SHP77 treated with DMSO at 0.1 percent for 48 hours (cell line): ENCODE data around the gene MCCD1.
"Not testable (repeated sequence)": the region's sequence is repeated elsewhere in the genome, so short reads cannot be mapped to it uniquely, and the experiment has no call there.

ENCODE experiments used
- DNase-seq: peaks from one replicate; lab custom pipeline; 2025; lab: John Stamatoyannopoulos, UW

Gene MCCD1, protein sequence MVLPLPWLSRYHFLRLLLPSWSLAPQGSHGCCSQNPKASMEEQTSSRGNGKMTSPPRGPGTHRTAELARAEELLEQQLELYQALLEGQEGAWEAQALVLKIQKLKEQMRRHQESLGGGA

DNA sequence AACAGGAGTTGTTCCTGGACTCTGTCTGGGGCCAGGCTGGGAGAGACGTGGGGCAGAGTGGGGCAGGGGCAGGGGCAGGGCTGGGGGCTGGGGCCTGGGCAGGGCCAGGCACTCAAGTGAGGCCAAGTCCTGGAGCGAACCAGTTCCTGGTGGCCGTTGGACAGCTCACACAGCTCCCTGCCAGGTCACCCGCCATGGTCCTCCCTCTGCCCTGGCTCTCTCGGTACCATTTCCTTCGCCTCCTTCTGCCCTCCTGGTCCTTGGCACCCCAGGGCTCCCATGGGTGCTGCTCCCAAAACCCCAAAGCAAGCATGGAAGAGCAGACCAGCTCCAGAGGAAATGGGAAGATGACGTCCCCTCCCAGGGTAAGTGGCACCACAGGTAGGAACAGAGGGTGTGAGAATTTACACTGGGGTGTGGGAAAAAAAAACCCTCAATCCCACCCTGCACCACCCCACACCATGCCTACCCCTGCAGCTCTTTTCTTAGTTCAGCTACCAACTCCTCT, at the start of gene MCCD1:
TSS of gene MCCD1 (plus strand) at position 142 of the 508 bp plus-strand sequence. CDS start at position 195, 53 bp downstream.
- DNase-seq, result no peak

- DNase-seq, result no peak
These were observed 49.4 kb upstream of the MCCD1 start for GRCh38 chr6:31479151-31479932.

- DNase-seq, result no peak
These were observed 48.7 kb upstream of the MCCD1 start for GRCh38 chr6:31479933-31480535.

DNA sequence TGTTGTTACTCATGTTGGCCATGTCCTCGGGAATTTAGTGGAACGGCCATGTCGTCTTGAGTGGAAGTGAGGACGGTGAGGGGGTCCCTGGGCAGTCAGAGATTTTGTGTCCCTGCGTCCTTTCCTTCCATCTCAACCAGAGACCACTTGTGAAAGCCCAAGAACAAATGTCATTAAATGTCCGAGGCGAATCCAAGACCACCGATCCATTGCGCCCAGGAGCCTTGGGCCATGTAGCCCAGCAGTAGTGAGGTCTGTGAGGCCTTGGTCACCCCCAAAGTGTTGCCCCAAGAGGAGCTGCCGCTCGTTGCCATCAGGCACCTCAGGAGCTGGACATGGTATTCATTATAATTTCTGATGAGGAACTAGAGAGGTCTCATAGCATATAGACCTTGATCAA, 48.2 kb upstream of the MCCD1 start:
- no peak for DNase-seq

DNA sequence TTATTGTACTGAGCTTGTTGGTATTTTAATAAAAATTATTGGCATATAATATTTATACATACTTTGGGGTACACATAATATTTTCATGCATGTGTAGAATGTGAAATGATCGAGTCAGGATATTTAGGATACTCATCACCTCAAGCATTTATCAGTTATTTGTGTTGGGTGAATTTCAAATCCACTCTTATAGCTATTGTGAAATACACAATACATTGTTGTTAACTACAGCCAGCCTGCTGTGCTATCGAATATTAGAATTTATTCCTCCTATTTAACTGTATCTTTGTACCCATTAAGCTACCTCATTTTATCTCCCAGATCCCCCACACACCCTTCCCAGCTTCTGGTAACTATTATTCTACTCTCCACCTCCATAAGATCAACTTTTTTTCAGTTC, 45.4 kb upstream of the MCCD1 start:
- DNase-seq, result no peak

DNA sequence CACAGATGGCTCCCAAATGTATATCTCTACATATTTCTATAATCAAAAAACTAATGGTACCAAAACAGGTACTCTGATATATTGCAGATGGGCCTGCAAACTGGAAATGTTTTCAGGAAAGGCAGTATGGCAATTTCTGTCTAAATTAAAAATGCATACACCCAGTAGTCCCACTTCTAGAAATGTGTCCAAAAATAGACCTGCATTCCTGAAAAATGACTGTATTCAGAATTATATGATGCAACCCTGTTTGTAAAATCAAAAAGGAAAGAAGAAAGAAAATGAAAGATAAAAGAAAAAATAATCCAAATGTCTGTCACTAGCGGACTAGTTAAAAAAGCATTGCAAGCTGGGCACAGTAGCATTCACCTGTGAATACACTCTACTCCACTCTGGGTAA, 43.7 kb upstream of the MCCD1 start:
- no peak for DNase-seq

DNA sequence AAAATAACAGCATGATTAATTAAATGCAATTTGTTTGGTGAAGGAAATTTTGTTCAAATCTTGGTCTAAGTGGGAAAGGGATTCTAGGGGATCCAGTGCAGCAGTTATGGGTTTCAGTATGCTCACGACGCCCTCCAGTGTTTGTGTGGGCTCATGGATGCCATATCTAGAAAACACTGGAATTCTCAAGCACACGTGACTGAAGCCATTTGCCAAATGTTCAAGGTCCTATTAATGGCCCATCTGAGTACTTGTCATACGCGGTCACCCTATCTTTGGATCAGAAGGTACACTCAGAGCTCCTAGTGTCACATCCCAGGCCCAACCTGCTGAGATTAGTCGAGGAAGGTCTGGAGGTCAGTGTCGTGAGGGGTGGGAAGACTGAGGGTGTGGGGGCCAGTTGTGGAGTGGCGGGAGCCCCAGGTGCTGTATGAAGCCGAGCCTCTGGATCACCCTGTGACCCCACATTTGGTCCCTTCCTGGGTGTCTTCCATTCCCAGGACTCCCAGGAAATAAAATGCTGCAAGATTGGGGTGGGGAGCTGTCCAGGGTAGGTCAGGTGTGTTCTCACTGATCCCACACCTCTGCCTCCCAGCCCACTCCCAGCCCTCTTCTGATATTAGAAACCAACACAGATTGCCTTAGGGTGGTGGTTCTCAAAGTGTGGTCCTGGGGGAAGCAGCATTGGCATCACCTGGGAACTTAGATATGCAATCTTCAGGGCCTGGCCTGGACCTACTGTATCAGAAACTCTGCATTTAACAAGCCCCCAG, 42.5 kb upstream of the MCCD1 start:
- not testable (repeated sequence) for DNase-seq

DNA sequence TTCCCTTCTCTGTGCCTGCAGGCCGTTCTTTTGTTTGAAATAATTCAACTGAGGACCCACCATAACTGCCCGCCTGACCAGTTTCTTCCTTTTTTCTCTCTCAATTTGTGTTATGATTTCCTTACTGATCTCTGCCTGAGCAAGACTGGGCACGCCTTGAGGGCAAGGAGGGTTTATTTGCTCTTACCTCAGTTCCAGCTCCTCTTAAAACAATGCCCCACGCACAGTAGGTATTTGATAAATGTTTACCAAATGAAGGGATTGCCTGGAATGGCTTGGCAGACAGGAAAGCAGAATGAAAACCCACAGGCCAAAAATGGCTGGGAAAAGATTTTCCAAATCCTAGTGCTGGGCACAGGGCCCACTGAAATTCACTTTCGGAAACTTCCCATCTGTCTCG, 41.1 kb upstream of the MCCD1 start:
- not testable (repeated sequence) for DNase-seq

GRCh38 chr6:31489086-31489485, 39.7 kb upstream of the MCCD1 start:
- no peak for DNase-seq

DNA sequence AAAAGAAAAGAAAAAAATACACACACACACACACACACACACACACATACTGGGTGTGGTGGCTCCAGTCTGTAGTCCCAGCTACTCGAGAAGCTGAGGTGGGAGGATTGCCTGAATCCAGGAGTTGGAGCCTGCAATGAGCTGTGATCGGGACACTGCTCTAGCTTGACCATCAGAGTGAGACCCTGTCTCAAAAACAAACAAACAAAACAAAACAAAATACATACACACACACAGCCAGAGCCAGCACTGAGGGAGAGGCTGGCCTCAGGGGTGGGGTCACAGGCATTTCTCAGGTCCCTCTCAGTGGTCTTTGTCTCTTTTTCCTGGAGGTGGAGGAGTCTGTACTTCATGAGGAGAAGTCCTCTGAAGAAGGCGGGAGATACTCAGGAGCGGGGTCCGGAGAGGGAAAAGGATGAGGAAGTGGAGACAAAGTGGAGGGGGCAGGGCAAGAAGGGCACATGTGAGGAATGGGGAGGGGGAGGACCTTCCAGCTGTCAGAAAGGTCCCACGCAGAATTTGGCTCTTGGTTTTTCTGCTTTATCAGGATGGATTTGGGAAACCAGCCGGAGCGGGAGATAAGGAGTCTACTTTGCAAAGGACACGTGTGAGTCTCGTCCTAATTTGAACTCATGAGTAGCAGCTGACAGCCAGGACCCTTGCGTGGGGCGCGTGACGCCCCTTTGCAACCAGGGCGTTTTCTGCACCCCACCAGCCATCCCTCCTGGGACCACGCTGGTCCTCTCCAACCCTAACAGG, 38.5 kb upstream of the MCCD1 start:
- no peak for DNase-seq

DNA sequence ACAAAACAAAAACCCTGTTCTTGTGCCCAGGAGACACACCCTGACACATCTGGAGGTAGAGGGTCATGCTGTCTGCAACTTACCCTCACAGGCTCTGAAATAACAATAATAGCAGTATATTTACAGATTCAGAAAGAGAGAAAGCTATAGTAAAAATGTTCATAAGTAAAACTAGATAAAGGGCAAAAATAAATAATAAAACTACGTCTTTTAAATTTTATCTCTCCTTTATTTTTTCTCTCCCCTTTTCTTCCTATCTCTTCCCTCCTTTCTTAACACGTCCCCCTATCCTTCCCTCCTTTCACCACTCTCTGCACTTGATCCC, 35.2 kb upstream of the MCCD1 start:
- DNase-seq, result not testable (repeated sequence)

- DNase-seq, result peak; percentile 37
These were observed 34.7 kb upstream of the MCCD1 start for GRCh38 chr6:31493875-31494694.

- DNase-seq, result no peak
These were observed 33.2 kb upstream of the MCCD1 start for GRCh38 chr6:31495580-31495979.

DNA sequence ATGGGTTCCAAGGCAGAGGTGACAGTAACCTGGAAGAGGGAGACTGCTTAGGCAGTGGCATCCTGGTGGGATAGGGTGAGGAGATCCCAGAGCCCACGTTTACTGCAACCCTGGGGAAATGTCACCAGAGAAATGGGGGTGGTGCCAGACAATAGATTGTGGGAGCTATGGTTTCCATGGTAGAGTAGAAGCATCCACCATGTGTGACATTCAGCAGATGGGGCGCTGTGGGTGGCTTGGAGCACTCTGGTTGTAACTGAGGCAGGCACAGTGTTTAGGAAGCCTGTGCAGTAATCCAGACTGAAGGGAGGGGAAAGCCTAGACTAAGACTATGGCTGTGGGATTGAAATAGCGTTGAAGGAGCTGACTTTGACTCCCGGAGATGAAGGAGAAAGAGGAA, 31.9 kb upstream of the MCCD1 start:
- not testable (repeated sequence) for DNase-seq

DNA sequence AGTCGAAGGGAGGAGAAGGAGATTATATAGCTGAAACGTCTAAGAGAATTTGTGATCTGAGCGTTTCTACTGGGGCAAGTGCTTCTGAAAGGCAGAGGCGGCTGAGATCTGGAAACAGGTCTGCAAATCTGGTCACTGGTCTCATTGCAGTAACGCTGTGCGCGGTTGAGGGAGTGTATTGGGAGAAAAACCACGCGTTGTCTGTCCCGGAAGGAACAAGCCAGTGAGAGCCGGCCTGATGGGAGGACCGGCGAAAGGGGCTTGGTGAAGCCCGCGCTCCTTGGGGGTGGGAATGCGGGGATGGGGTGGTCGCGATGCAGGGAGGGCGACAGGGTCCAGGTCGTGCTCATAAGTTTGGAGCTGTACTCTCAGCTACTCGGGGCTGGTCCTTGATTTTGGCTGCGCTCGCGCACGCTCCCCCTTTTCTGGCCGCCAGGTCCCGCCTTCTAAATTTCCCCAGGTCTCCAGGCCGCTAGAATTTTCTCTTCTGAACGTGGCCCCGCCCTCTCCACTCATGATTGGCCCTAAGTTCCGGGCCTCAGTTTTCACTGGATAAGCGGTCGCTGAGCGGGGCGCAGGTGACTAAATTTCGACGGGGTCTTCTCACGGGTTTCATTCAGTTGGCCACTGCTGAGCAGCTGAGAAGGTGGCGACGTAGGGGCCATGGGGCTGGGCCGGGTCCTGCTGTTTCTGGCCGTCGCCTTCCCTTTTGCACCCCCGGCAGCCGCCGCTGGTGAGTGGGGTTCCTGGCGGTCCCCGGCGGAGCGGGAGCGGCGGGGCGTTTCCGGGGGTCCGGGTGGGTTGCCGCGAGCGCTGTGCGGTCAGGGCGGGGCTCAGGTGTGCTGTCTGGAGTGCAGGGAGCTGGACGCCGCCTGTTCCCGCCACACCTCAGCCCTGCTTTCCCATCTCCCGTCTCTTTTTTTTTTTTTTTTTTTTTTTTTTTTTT, 31.0 kb upstream of the MCCD1 start, which contains the start of gene MICB:
TSS of gene MICB (plus strand) at position 615 of the 946 bp plus-strand sequence. CDS start at position 664, 49 bp downstream.
- no peak for DNase-seq

GRCh38 chr6:31498748-31499147, 30.0 kb upstream of the MCCD1 start:
- no peak for DNase-seq

DNA sequence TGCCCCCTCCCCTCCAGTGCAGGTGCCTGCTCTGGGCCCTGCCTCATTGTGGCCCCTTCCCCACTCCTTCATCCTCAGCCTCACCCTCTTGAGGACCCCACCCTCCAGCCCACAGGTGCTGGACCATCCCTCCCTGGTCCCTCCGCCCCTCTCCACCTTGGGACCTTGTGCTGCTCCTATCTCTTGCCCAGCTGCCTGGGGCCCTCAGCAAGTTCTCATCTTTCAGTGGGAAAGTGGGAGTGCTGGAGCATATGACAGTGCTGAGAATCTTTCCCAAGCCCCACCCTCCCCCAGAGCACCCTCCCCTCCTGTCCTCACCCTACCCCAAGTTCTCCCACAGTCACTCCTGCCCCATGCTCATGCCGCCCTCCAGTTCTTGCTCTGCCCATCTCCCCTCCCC, 29.1 kb upstream of the MCCD1 start:
- DNase-seq, result not testable (repeated sequence)

GRCh38 chr6:31502586-31502985, 26.2 kb upstream of the MCCD1 start:
- DNase-seq, result no peak

DNA sequence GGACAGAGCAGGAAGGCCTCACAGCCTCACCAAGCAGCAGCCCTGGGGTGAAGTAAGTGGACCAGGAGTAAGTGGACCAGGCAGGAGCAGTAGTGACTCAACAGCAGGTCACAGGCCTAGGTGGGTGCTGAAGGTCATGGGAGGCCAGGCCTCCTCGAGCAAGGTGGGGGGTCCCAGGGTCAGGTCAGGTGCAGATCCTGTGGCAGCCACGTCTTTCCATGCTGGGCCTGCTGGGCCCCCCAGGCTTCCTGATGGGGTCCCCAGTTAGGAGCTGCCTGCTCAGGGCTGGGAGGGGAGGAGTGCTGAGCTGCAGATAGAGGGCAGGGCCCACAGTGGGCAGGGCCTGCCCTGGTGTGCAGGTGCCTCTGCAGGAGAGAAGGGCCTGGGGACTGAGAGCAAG, 19.7 kb upstream of the MCCD1 start:
- DNase-seq, result not testable (repeated sequence)

DNA sequence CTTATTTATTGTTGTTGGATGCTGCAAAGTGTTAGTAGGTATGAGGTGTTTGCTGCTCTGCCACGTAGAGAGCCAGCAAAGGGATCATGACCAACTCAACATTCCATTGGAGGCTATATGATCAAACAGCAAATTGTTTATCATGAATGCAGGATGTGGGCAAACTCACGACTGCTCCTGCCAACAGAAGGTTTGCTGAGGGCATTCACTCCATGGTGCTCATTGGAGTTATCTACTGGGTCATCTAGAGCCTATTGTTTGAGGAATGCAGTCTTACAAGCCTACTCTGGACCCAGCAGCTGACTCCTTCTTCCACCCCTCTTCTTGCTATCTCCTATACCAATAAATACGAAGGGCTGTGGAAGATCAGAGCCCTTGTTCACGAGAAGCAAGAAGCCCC, 18.8 kb upstream of the MCCD1 start:
- no peak for DNase-seq
